ENCODE results near the gene SHISA9. TPM values are rescaled to one million over a fixed set of nuclear protein-coding genes. Genes with fewer than 3 reads are reported as not detected.

SHISA9 gene
- total RNA-seq, 2 experiments from 2014 or later, result not detected

- peaks cover 2% of the 10 kb centered on the region for H3K27me3 Mint-ChIP-seq (ENCODE audit: low read depth)
- intact Hi-C loops (cut with micrococcal nuclease), result no loop called here
- no peak overlapping the region for H3K4me3 Mint-ChIP-seq
- no peaks in the 10 kb centered on the region for H3K9me3 Mint-ChIP-seq
- no peak overlapping the region for H3K27ac Mint-ChIP-seq
- no peaks in the 10 kb centered on the region for H3K4me1 Mint-ChIP-seq (ENCODE audit: low read depth)
- DNase-seq, result no peak
- no peaks in the 10 kb centered on the region for H3K36me3 Mint-ChIP-seq (ENCODE audit: low read depth)
- CTCF ChIA-PET, result no interaction called here
Measured at GRCh38 chr16:13013043-13013442, 111.6 kb downstream of the SHISA9 start.

- H3K27ac Mint-ChIP-seq, result no peak overlapping the region
- H3K9me3 Mint-ChIP-seq, result no peaks in the 10 kb centered on the region
- peaks cover 5% of the 10 kb centered on the region for H3K27me3 Mint-ChIP-seq (ENCODE audit: low read depth)
- DNase-seq, result no peak
- no peak overlapping the region for H3K4me3 Mint-ChIP-seq
- H3K36me3 Mint-ChIP-seq (ENCODE audit: low read depth), result no peaks in the 10 kb centered on the region
- intact Hi-C loops (cut with micrococcal nuclease), result no loop called here
- CTCF ChIA-PET, result no interaction called here
- H3K4me1 Mint-ChIP-seq (ENCODE audit: low read depth), result no peaks in the 10 kb centered on the region
Measured at GRCh38 chr16:13014476-13014875, 113.1 kb downstream of the SHISA9 start.

DNA sequence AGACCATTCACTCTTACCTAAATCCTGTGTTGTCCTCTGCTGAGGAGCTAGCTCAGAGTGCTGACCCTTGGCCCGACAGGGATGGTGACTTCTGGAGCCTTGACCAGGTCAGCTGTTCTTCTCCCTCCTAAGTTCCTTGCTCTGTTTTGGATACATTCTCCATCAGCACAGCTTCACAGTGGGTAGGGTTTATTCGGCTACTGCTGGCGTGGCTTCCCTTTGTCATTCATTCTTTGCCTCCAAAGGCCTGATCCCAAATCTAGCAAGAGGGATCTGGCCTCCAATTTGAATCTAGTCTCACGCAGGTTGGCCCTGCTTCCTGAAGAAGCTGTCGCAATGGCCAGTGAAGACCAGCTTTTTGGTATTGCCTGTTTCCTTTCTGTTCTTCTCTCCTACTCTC is 116.6 kb downstream of the SHISA9 start:
- intact Hi-C loops (cut with micrococcal nuclease), result no loop called here
- no peaks in the 10 kb centered on the region for H3K36me3 Mint-ChIP-seq (ENCODE audit: low read depth)
- H3K4me3 Mint-ChIP-seq, result no peak overlapping the region
- peaks cover 2% of the 10 kb centered on the region for H3K9me3 Mint-ChIP-seq
- DNase-seq, result no peak
- peaks cover 7% of the 10 kb centered on the region for H3K27me3 Mint-ChIP-seq (ENCODE audit: low read depth)
- H3K27ac Mint-ChIP-seq, result no peak overlapping the region
- CTCF ChIA-PET, result no interaction called here
- H3K4me1 Mint-ChIP-seq (ENCODE audit: low read depth), result no peaks in the 10 kb centered on the region

DNA sequence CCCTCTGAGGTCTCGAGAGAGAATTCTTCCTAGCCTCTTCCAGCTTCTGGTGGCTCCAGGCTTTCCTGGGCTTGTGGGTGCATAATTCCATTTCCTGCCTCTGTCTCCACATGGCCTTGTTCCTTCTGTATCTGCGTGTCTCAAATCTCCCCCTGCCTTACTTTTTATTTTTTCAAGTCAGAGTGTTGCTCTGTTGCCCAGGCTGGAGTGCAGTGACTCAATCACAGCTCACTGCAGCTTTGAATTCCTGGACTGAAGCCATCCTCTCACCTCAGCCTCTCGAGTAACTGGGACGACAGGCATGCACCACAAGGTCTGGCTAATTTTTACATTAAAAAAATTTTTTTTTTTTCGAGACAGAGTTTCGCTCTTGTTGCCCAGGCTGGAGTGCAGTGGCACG is 120.6 kb downstream of the SHISA9 start:
- no peak overlapping the region for H3K4me3 Mint-ChIP-seq
- no peak overlapping the region for H3K27ac Mint-ChIP-seq
- no peaks in the 10 kb centered on the region for H3K4me1 Mint-ChIP-seq (ENCODE audit: low read depth)
- H3K27me3 Mint-ChIP-seq (ENCODE audit: low read depth), result peaks cover 10% of the 10 kb centered on the region
- no peak for DNase-seq
- H3K9me3 Mint-ChIP-seq, result peaks cover 6% of the 10 kb centered on the region
- H3K36me3 Mint-ChIP-seq (ENCODE audit: low read depth), result no peaks in the 10 kb centered on the region
- intact Hi-C loops (cut with micrococcal nuclease), result no loop called here
- CTCF ChIA-PET, result no interaction called here

DNA sequence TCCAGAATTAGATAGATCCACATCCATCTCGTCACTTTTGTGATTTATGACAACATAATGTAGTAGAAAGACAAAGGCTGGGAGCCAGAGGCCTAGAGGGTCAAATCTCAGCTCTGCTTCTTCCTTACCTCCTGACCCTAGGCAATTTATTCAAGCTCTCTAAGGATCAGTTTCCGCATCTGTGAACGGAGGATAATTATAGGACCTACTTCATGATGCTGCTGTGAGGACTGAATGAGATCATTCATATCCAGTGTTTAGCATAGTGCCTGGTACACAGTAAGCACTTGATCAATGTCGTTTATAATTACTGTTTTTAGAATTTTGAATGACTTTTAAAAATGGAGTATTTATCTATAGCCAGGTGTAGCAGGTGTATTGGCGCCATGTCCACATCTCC is 128.4 kb downstream of the SHISA9 start:
- DNase-seq, result no peak
- no peaks in the 10 kb centered on the region for H3K36me3 Mint-ChIP-seq (ENCODE audit: low read depth)
- no peak overlapping the region for H3K27ac Mint-ChIP-seq
- H3K27me3 Mint-ChIP-seq (ENCODE audit: low read depth), result no peaks in the 10 kb centered on the region
- H3K9me3 Mint-ChIP-seq, result peaks cover 6% of the 10 kb centered on the region
- intact Hi-C loops (cut with micrococcal nuclease), result no loop called here
- no peak overlapping the region for H3K4me3 Mint-ChIP-seq
- CTCF ChIA-PET, result no interaction called here
- no peaks in the 10 kb centered on the region for H3K4me1 Mint-ChIP-seq (ENCODE audit: low read depth)

DNA sequence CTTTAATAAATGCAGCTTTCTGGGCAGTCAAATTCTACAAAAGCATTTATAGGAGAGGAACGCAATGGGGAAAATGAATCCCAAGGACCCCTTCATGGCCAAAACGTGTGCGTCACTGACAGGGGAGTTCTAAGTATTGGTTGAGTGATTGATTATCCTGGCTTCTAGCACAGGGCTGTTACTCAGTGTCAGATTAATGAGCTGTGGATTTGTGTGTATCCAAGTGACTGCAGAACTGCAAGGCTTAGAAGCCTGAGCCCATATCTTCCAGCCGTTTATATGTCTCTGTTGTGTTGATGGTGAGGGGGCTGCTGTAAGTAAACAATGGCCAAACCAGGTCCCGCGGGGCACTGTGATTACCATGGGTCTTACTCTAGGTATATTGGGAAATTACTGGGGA is 129.4 kb downstream of the SHISA9 start:
- CTCF ChIA-PET, result no interaction called here

GRCh38 chr16:13032911-13033310 is 131.5 kb downstream of the SHISA9 start:
- Mint-ChIP-seq H3K27me3 (ENCODE audit: low read depth) (no peaks in the 10 kb centered on the region), H3K36me3 (ENCODE audit: low read depth) (no peaks in the 10 kb centered on the region), H3K4me3 (no peak overlapping the region), H3K9me3 (peaks cover 2% of the 10 kb centered on the region), H3K27ac (no peak overlapping the region), H3K4me1 (ENCODE audit: low read depth) (no peaks in the 10 kb centered on the region)
- no peak for DNase-seq
- CTCF ChIA-PET, result no interaction called here
- intact Hi-C loops (cut with micrococcal nuclease), result no loop called here

More for the DNA sequence above, 129.4 kb downstream of the SHISA9 start:
- no peak for DNase-seq
- Mint-ChIP-seq H3K4me3 (no peak overlapping the region), H3K4me1 (ENCODE audit: low read depth) (no peaks in the 10 kb centered on the region), H3K9me3 (peaks cover 6% of the 10 kb centered on the region), H3K27me3 (ENCODE audit: low read depth) (no peaks in the 10 kb centered on the region), H3K27ac (no peak overlapping the region), H3K36me3 (ENCODE audit: low read depth) (no peaks in the 10 kb centered on the region)
- intact Hi-C loops (cut with micrococcal nuclease), result no loop called here

DNA sequence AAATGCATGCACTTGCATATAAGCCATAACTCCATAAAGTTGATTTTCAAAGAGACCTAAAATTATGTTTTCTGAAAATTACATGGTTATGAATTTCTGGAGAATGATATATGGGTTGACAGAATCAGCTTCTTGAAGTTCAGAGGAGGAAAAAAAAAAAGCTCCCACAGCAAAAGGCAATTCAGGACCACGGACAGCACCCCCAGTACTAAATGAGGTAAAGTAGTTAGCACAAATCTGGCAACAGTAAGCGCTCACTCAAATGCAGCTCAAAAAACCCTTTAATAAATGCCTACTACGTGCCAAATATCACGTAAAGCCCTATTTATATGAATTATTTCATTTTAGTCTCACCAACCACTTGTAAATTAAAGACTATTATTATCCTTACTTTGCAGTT is 135.2 kb downstream of the SHISA9 start:
- no peaks in the 10 kb centered on the region for H3K4me1 Mint-ChIP-seq (ENCODE audit: low read depth)
- no peak overlapping the region for H3K27ac Mint-ChIP-seq
- DNase-seq, result peak; percentile 56

DNA sequence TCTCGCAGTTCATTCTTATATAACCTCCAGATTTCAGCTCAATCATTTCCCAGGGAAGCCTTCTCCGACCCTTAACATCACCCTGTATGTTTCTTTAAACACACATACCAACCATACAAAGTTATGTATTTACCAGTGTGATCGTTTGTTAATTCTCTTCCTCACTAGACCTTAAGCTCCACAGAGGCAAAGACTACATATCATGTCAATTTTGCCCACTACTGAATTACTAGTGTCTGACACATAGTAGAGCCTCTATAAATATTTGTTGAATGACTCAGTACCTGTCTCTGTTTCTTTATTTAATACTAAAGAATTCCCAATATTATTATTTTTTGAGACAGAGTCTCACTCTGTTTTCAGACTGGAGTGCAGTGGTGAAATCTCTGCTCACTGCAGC is 137.2 kb downstream of the SHISA9 start:
- CTCF ChIA-PET, result no interaction called here
- H3K36me3 Mint-ChIP-seq (ENCODE audit: low read depth), result no peaks in the 10 kb centered on the region
- no peak for DNase-seq
- H3K4me3 Mint-ChIP-seq, result no peak overlapping the region
- H3K4me1 Mint-ChIP-seq (ENCODE audit: low read depth), result no peaks in the 10 kb centered on the region
- intact Hi-C loops (cut with micrococcal nuclease), result no loop called here
- no peak overlapping the region for H3K27ac Mint-ChIP-seq
- H3K27me3 Mint-ChIP-seq (ENCODE audit: low read depth), result peaks cover 4% of the 10 kb centered on the region
- H3K9me3 Mint-ChIP-seq, result peaks cover 14% of the 10 kb centered on the region

More for the DNA sequence above, 135.2 kb downstream of the SHISA9 start:
- Mint-ChIP-seq H3K27me3 (ENCODE audit: low read depth) (peaks cover 4% of the 10 kb centered on the region), H3K9me3 (peaks cover 12% of the 10 kb centered on the region), H3K4me3 (no peak overlapping the region), H3K36me3 (ENCODE audit: low read depth) (no peaks in the 10 kb centered on the region)
- CTCF ChIA-PET, result no interaction called here
- intact Hi-C loops (cut with micrococcal nuclease), result no loop called here

DNA sequence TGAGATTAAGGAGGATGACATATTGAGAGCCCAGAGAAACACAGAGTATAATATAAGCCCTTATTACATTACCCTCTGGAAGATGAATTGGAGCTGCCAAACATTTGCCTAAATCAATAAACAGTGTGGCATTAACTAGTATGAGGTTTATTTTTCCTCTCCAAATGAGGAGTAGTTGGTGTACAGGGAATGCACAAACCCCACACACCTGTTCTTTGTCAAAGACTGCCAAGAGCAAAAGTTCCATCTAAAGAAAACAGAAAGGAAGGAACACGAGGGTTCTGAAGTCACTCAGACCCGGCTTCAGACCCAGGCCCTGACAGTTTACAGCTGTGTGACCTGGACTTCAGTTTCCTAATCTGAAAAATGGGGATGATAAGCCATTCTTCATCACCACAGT is 138.1 kb downstream of the SHISA9 start:
- H3K27ac Mint-ChIP-seq, result no peak overlapping the region
- no peaks in the 10 kb centered on the region for H3K36me3 Mint-ChIP-seq (ENCODE audit: low read depth)
- intact Hi-C loops (cut with micrococcal nuclease), result no loop called here
- H3K27me3 Mint-ChIP-seq (ENCODE audit: low read depth), result peaks cover 4% of the 10 kb centered on the region
- H3K4me1 Mint-ChIP-seq (ENCODE audit: low read depth), result no peaks in the 10 kb centered on the region
- no peak overlapping the region for H3K4me3 Mint-ChIP-seq
- H3K9me3 Mint-ChIP-seq, result peaks cover 16% of the 10 kb centered on the region
- DNase-seq, result no peak
- CTCF ChIA-PET, result interaction anchor here (0.7 kb wide), 1 partner anchor 733 kb away, joined by 3 read pairs; no protein-coding TSS in a partner anchor

- Mint-ChIP-seq H3K36me3 (ENCODE audit: low read depth) (no peaks in the 10 kb centered on the region), H3K4me3 (no peak overlapping the region), H3K27me3 (ENCODE audit: low read depth) (peaks cover 7% of the 10 kb centered on the region), H3K4me1 (ENCODE audit: low read depth) (no peaks in the 10 kb centered on the region), H3K27ac (no peak overlapping the region), H3K9me3 (peaks cover 16% of the 10 kb centered on the region)
- CTCF ChIA-PET, result no interaction called here
- intact Hi-C loops (cut with micrococcal nuclease), result no loop called here
- no peak for DNase-seq
Measured at GRCh38 chr16:13041180-13041579, 139.8 kb downstream of the SHISA9 start.

- peaks cover 7% of the 10 kb centered on the region for H3K27me3 Mint-ChIP-seq (ENCODE audit: low read depth)
- no peak overlapping the region for H3K27ac Mint-ChIP-seq
- peaks cover 16% of the 10 kb centered on the region for H3K9me3 Mint-ChIP-seq
- intact Hi-C loops (cut with micrococcal nuclease), result no loop called here
- no peaks in the 10 kb centered on the region for H3K4me1 Mint-ChIP-seq (ENCODE audit: low read depth)
- no peaks in the 10 kb centered on the region for H3K36me3 Mint-ChIP-seq (ENCODE audit: low read depth)
- H3K4me3 Mint-ChIP-seq, result no peak overlapping the region
- DNase-seq, result no peak
- CTCF ChIA-PET, result no interaction called here
Measured at GRCh38 chr16:13041646-13042290, 140.4 kb downstream of the SHISA9 start.

DNA sequence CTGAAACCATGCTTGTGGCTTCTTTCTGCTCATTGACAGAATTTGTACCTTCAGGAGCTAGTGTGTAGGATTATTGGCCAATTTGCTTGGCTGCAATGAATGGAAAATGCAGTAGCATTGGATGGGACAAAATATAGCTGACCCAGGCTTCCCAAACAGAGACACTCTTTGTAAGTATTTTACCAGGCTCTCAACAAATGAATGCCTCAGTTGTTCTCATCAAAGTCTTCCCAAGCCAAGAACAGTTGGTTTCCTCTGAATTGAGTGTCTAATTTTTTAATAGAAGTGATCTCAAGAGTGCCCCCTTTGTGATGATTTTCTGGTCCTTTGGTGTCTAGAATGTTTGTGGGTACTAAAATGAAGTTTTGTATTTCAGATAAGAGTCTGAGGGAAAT is 140.9 kb downstream of the SHISA9 start:
- Mint-ChIP-seq H3K27ac (no peak overlapping the region), H3K9me3 (peaks cover 16% of the 10 kb centered on the region), H3K4me3 (no peak overlapping the region), H3K36me3 (ENCODE audit: low read depth) (no peaks in the 10 kb centered on the region), H3K27me3 (ENCODE audit: low read depth) (peaks cover 7% of the 10 kb centered on the region), H3K4me1 (ENCODE audit: low read depth) (no peaks in the 10 kb centered on the region)
- CTCF ChIA-PET, result no interaction called here
- DNase-seq, result no peak
- intact Hi-C loops (cut with micrococcal nuclease), result no loop called here
